Superior temporal gyrus (tissue), 1 donor: ENCODE data around the gene PFKP.

ENCODE experiments used
- DNase-seq: peaks from one replicate; pipeline ENCODE4 v3.0.0-alpha.2; 2016; ENCODE audit errors: extremely low spot score

Gene PFKP

GRCh38 chr10:3115685-3116084 lies 48.3 kb downstream of the PFKP start:
- DNase-seq, result no peak

- DNase-seq, result no peak
Measured at GRCh38 chr10:3116508-3117100, 49.3 kb downstream of the PFKP start.

- no peak for DNase-seq
Measured at GRCh38 chr10:3117486-3117885, 50.1 kb downstream of the PFKP start.

- no peak for DNase-seq
Measured at GRCh38 chr10:3118641-3119091, 51.3 kb downstream of the PFKP start.

GRCh38 chr10:3119796-3120459 lies 52.6 kb downstream of the PFKP start:
- no peak for DNase-seq

GRCh38 chr10:3122034-3122433 lies 54.7 kb downstream of the PFKP start:
- no peak for DNase-seq

- no peak for DNase-seq
Measured at GRCh38 chr10:3122486-3123205, 55.3 kb downstream of the PFKP start.

GRCh38 chr10:3123571-3124411 lies 56.4 kb downstream of the PFKP start:
- no peak for DNase-seq

GRCh38 chr10:3124412-3125175 lies 57.2 kb downstream of the PFKP start:
- no peak for DNase-seq

- DNase-seq, result no peak
Measured at GRCh38 chr10:3125527-3126170, 58.3 kb downstream of the PFKP start.

- no peak for DNase-seq
Measured at GRCh38 chr10:3126249-3126648, 58.9 kb downstream of the PFKP start.

- DNase-seq, result no peak
Measured at GRCh38 chr10:3126741-3127346, 59.5 kb downstream of the PFKP start.

- DNase-seq, result no peak
Measured at GRCh38 chr10:3127921-3128320, 60.6 kb downstream of the PFKP start.

GRCh38 chr10:3128379-3129130 lies 61.2 kb downstream of the PFKP start:
- no peak for DNase-seq

- no peak for DNase-seq
Measured at GRCh38 chr10:3129581-3130340, 62.4 kb downstream of the PFKP start.

- DNase-seq, result no peak
Measured at GRCh38 chr10:3131098-3131497, 63.8 kb downstream of the PFKP start.

GRCh38 chr10:3132036-3133025 lies 65.0 kb downstream of the PFKP start:
- DNase-seq, result no peak

GRCh38 chr10:3133948-3134347 lies 66.6 kb downstream of the PFKP start:
- DNase-seq, result no peak
